GM19397 (cell line): ENCODE data around the gene LRTM1.

Experiments used
- ATAC-seq: cut with Tn5 transposase; IDR thresholded peaks from one replicate; pipeline ENCODE4 v1.9.1; 2021; ENCODE audit warnings: mild to moderate bottlenecking, moderate library complexity; ENCODE audit not compliant: unreplicated experiment

Gene LRTM1

GRCh38 chr3:54941690-54942362 lies 14.0 kb upstream of the LRTM1 start:
- ATAC-seq, result no peak

- ATAC-seq, result no peak
These were observed 13.1 kb upstream of the LRTM1 start for GRCh38 chr3:54940971-54941370.

GRCh38 chr3:54939557-54940300 lies 11.9 kb upstream of the LRTM1 start:
- no peak for ATAC-seq

- ATAC-seq, result no peak
These were observed 8.7 kb upstream of the LRTM1 start for GRCh38 chr3:54936561-54936960.

- no peak for ATAC-seq
These were observed 8.0 kb upstream of the LRTM1 start for GRCh38 chr3:54935869-54936268.

- ATAC-seq, result no peak
These were observed 4.7 kb upstream of the LRTM1 start for GRCh38 chr3:54932606-54933005.

GRCh38 chr3:54931182-54931581 lies 3.3 kb upstream of the LRTM1 start:
- ATAC-seq, result no peak

- ATAC-seq, result no peak
These were observed 9.3 kb downstream of the LRTM1 start for GRCh38 chr3:54918516-54918915.

- no peak for ATAC-seq
These were observed 10.0 kb downstream of the LRTM1 start for GRCh38 chr3:54917862-54918261.

- ATAC-seq, result no peak
These were observed 10.7 kb downstream of the LRTM1 start for GRCh38 chr3:54917174-54917573.

- no peak for ATAC-seq
These were observed 11.1 kb downstream of the LRTM1 start for GRCh38 chr3:54916732-54917131.

- ATAC-seq, result no peak
These were observed 11.9 kb downstream of the LRTM1 start for GRCh38 chr3:54915976-54916375.

GRCh38 chr3:54915181-54915580 lies 12.7 kb downstream of the LRTM1 start:
- no peak for ATAC-seq

GRCh38 chr3:54914180-54914579 lies 13.7 kb downstream of the LRTM1 start:
- ATAC-seq, result no peak

GRCh38 chr3:54909191-54909590 lies 18.7 kb downstream of the LRTM1 start:
- ATAC-seq, result no peak

- no peak for ATAC-seq
These were observed 21.1 kb downstream of the LRTM1 start for GRCh38 chr3:54906763-54907162.

- ATAC-seq, result no peak
These were observed 21.9 kb downstream of the LRTM1 start for GRCh38 chr3:54905920-54906319.

- no peak for ATAC-seq
These were observed 22.5 kb downstream of the LRTM1 start for GRCh38 chr3:54905261-54905888.

- ATAC-seq, result no peak
These were observed 25.8 kb downstream of the LRTM1 start for GRCh38 chr3:54901906-54902685.

- ATAC-seq, result no peak
These were observed 26.8 kb downstream of the LRTM1 start for GRCh38 chr3:54900838-54901591.

- no peak for ATAC-seq
These were observed 28.6 kb downstream of the LRTM1 start for GRCh38 chr3:54899273-54899672.
